Measurements from ENCODE around the gene C1QTNF12. TPM values are rescaled to one million over a fixed set of nuclear protein-coding genes. Genes with fewer than 3 reads are reported as not detected.
A peak's percentile ranks its signal among the peaks of the same experiment; 100 is the strongest.

The C1QTNF12 gene
- total RNA-seq, 2 experiments from 2014 or later = 3.4 to 4.8 TPM

GRCh38 chr1:1223891-1224290 is 22.6 kb downstream of the C1QTNF12 start:
- H3K4me1 Mint-ChIP-seq (ENCODE audit: low read depth) = peaks cover 13% of the 10 kb centered on the region
- POLR2A ChIA-PET = no interaction called here
- DNase-seq = no peak
- Histone ChIP-seq H3K4me3 (ENCODE audit: low read length) (no peak overlapping the region), H3K27ac (ENCODE audit: low read depth in 1 of 2, low read length in 2 of 2) (no peak overlapping the region), H3K4me1 (ENCODE audit: insufficient read depth, low read length) (peaks cover 43% of the 10 kb centered on the region), H3K9me3 (ENCODE audit: control insufficient read depth in 1 of 2, insufficient read depth in 1 of 2, low read length in 2 of 2) (no peaks in the 10 kb centered on the region), H3K36me3 (ENCODE audit: insufficient read depth, low read length) (peaks cover 87% of the 10 kb centered on the region), H3K27me3 (ENCODE audit: control insufficient read depth in 1 of 2, insufficient read depth in 2 of 2, low read length in 2 of 2) (no peaks in the 10 kb centered on the region)
- H3K4me3 Mint-ChIP-seq = peak overlapping the region; percentile 25
- ATAC-seq (ENCODE audit: poor library complexity) = no peak
- H3K27me3 Mint-ChIP-seq = no peaks in the 10 kb centered on the region
- peaks cover 77% of the 10 kb centered on the region for H3K36me3 Mint-ChIP-seq (ENCODE audit: low read depth)
- no peak overlapping the region for H3K27ac Mint-ChIP-seq
- CTCF ChIA-PET = no interaction called here
- no peaks in the 10 kb centered on the region for H3K9me3 Mint-ChIP-seq
- intact Hi-C loops (cut with DNase I, micrococcal nuclease) = no loop called here
- no peak for TF ChIP-seq CTCF (IDR thresholded peaks at IDR 0.05)

- CTCF ChIA-PET = no interaction called here
- no peak overlapping the region for H3K4me3 ChIP-seq (ENCODE audit: low read length)
- H3K36me3 Mint-ChIP-seq (ENCODE audit: low read depth) = peaks cover 74% of the 10 kb centered on the region
- POLR2A ChIA-PET = no interaction called here
- no peaks in the 10 kb centered on the region for H3K9me3 Mint-ChIP-seq
- intact Hi-C loops (cut with DNase I, micrococcal nuclease) = no loop called here
- no peak overlapping the region for H3K27ac ChIP-seq (ENCODE audit: low read depth in 1 of 2, low read length in 2 of 2)
- H3K36me3 ChIP-seq (ENCODE audit: insufficient read depth, low read length) = peaks cover 86% of the 10 kb centered on the region
- H3K4me3 Mint-ChIP-seq = peak overlapping the region; percentile 54
- peaks cover 43% of the 10 kb centered on the region for H3K4me1 ChIP-seq (ENCODE audit: insufficient read depth, low read length)
- H3K27ac Mint-ChIP-seq = no peak overlapping the region
- H3K27me3 Mint-ChIP-seq = no peaks in the 10 kb centered on the region
- no peak for TF ChIP-seq CTCF (IDR thresholded peaks at IDR 0.05)
- no peaks in the 10 kb centered on the region for H3K27me3 ChIP-seq (ENCODE audit: control insufficient read depth in 1 of 2, insufficient read depth in 2 of 2, low read length in 2 of 2)
- no peaks in the 10 kb centered on the region for H3K9me3 ChIP-seq (ENCODE audit: control insufficient read depth in 1 of 2, insufficient read depth in 1 of 2, low read length in 2 of 2)
- H3K4me1 Mint-ChIP-seq (ENCODE audit: low read depth) = peaks cover 13% of the 10 kb centered on the region
- DNase-seq = no peak
- ATAC-seq (ENCODE audit: poor library complexity) = no peak
Observed at GRCh38 chr1:1223321-1223720, 23.2 kb downstream of the C1QTNF12 start.

- ChIA-PET CTCF (no interaction called here), POLR2A (no interaction called here)
- TF ChIP-seq CTCF (IDR thresholded peaks at IDR 0.05) = no peak
- H3K4me3 Mint-ChIP-seq = no peak overlapping the region
- H3K4me3 ChIP-seq (ENCODE audit: low read length) = no peak overlapping the region
- no peak for ATAC-seq (ENCODE audit: poor library complexity)
- H3K27ac ChIP-seq (ENCODE audit: low read depth in 1 of 2, low read length in 2 of 2) = no peak overlapping the region
- no peaks in the 10 kb centered on the region for H3K9me3 Mint-ChIP-seq
- peaks cover 43% of the 10 kb centered on the region for H3K4me1 ChIP-seq (ENCODE audit: insufficient read depth, low read length)
- intact Hi-C loops (cut with DNase I, micrococcal nuclease) = no loop called here
- no peak for DNase-seq
- no peaks in the 10 kb centered on the region for H3K27me3 ChIP-seq (ENCODE audit: control insufficient read depth in 1 of 2, insufficient read depth in 2 of 2, low read length in 2 of 2)
- H3K27ac Mint-ChIP-seq = no peak overlapping the region
- no peaks in the 10 kb centered on the region for H3K27me3 Mint-ChIP-seq
- H3K9me3 ChIP-seq (ENCODE audit: control insufficient read depth in 1 of 2, insufficient read depth in 1 of 2, low read length in 2 of 2) = no peaks in the 10 kb centered on the region
- H3K4me1 Mint-ChIP-seq (ENCODE audit: low read depth) = peaks cover 13% of the 10 kb centered on the region
- H3K36me3 ChIP-seq (ENCODE audit: insufficient read depth, low read length) = peaks cover 86% of the 10 kb centered on the region
- peaks cover 78% of the 10 kb centered on the region for H3K36me3 Mint-ChIP-seq (ENCODE audit: low read depth)
Observed at GRCh38 chr1:1222575-1223225, 23.8 kb downstream of the C1QTNF12 start.

All from CD4-positive, alpha-beta T cell (primary cell).